ENCODE measurements around the gene PCYT2. TPM values are rescaled to one million over a fixed set of nuclear protein-coding genes. Genes with fewer than 3 reads are reported as not detected.

Gene PCYT2
- total RNA-seq, 1 experiment from 2014 or later, result 59.9 TPM

DNA sequence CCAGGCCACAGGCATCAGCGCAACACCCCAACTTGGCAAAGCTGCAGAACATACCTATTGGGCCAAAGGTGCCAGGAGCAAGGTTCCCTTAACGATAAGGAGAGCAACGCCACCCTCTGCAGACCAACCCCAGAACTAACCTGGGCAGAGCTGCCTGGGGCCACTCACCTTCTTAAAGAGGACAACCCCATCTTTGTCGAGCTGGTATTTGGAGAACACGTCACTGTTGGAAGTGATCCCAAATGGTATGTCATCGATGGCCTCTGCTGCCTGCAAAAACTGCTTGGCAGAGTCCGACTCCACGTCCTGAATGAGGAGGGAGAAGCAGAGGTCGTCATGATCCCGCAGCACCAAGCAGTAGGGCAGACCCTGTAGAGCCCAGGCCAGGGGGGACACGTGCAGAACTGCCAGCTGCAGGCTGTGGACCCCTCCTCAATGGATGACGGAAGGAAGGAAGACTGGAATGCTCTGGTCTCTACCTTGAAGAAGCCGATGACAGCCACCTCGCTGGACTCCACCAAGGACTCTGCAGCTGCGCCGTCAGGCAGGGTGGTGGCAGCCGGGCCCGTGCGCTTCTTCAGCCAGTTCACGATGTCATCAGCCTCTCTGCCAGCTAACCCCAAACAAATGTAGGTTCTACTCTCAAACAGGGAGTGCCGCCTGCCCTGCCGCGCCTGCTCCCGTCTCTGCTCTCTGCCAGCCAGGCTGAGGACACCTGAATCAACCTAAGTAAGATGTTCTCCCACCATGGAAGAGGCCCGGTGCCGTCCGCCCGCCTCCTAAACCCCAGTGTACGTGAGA is 56.0 kb downstream of the PCYT2 start:
- in situ Hi-C loops (cut with HindIII; ENCODE audit: low pct_unique_long_range_greater_than_20kb, low sequenced_read_pairs), result no loop called here

DNA sequence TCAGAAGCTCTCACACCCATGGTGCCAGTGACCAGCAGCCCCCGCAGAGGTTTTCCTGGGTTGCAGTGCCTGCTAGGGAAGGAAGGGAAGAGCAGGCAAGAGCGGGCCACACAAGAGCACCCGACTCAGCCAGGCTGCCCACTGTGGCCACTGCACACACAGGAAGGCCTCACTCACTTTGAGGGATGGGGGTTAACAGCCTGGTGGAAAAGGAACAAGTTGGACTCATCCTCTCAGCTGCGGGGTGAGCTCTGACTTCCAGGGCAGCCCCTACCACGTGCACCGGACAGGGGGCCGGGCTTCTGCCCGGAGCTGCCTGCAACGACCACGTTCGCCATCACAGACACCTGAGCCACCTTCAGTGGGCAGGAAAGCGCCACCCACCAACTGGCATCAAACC is 59.0 kb downstream of the PCYT2 start:
- in situ Hi-C loops (cut with HindIII; ENCODE audit: low pct_unique_long_range_greater_than_20kb, low sequenced_read_pairs), result no loop called here
- DNase-seq (ENCODE audit: low read depth), result no peak

More for the DNA sequence above, 56.0 kb downstream of the PCYT2 start:
- DNase-seq (ENCODE audit: low read depth), result no peak

DNA sequence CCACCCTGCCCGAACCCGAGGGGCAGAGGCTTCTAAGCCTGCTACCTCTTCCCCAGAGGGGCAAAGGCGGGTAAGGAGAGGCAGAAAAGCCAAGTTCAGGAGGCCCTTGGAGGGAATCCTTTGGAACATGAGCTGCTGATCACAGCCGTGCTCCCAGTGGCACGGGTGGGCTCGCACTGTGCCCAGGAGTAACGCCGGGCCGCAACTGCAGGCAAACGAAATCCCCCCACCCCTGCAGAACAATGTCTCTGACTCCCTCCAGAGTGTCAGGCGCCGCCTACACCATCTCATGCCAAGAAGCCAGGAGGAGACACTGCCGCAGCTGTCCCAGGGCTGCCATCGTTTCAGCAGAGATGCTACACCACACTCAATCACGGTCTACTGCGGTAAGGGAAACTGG is 59.8 kb downstream of the PCYT2 start:
- in situ Hi-C loops (cut with HindIII; ENCODE audit: low pct_unique_long_range_greater_than_20kb, low sequenced_read_pairs), result no loop called here
- no peak for DNase-seq (ENCODE audit: low read depth)

Other genes with a start within 250 kb of the PCYT2 start
- 76.2 and 103 TPM in 2 replicates for gene OXLD1, start 244.8 kb downstream of the PCYT2 start, total RNA-seq (2014; rRNA removed; shearing (Covaris generic); ENCODE audit: low replicate concordance)
- gene CCDC137, start 244.7 kb downstream of the PCYT2 start, total RNA-seq (2014; rRNA removed; shearing (Covaris generic); ENCODE audit: low replicate concordance), result 33.8 and 39.2 TPM in 2 replicates
- gene ARL16, start 227.6 kb downstream of the PCYT2 start, total RNA-seq (2014; rRNA removed; shearing (Covaris generic); ENCODE audit: low replicate concordance), result 75.3 and 89.9 TPM in 2 replicates
- 87.1 and 96.6 TPM in 2 replicates for gene HGS, start 227.4 kb downstream of the PCYT2 start, total RNA-seq (2014; rRNA removed; shearing (Covaris generic); ENCODE audit: low replicate concordance)
- 185 and 238 TPM in 2 replicates for gene MRPL12, start 208.0 kb downstream of the PCYT2 start, total RNA-seq (2014; rRNA removed; shearing (Covaris generic); ENCODE audit: low replicate concordance)
- 93.2 and 105 TPM in 2 replicates for gene SLC25A10, start 199.1 kb downstream of the PCYT2 start, total RNA-seq (2014; rRNA removed; shearing (Covaris generic); ENCODE audit: low replicate concordance)
- not detected in 2 replicates for gene GCGR, start 107.2 kb downstream of the PCYT2 start, total RNA-seq (2014; rRNA removed; shearing (Covaris generic); ENCODE audit: low replicate concordance)
- gene MCRIP1, start 78.1 kb downstream of the PCYT2 start, total RNA-seq (2014; rRNA removed; shearing (Covaris generic); ENCODE audit: low replicate concordance), result 24.7 and 30.9 TPM in 2 replicates
- not detected in 2 replicates for gene PPP1R27, start 76.3 kb downstream of the PCYT2 start, total RNA-seq (2014; rRNA removed; shearing (Covaris generic); ENCODE audit: low replicate concordance)
- 653 and 796 TPM in 2 replicates for gene P4HB, start 50.9 kb downstream of the PCYT2 start, total RNA-seq (2014; rRNA removed; shearing (Covaris generic); ENCODE audit: low replicate concordance)
- 117 and 146 TPM in 2 replicates for gene ARHGDIA, start 40.1 kb downstream of the PCYT2 start, total RNA-seq (2014; rRNA removed; shearing (Covaris generic); ENCODE audit: low replicate concordance)
- gene ALYREF, start 19.8 kb downstream of the PCYT2 start, total RNA-seq (2014; rRNA removed; shearing (Covaris generic); ENCODE audit: low replicate concordance), result 279 and 312 TPM in 2 replicates
- gene ANAPC11, start 19.7 kb downstream of the PCYT2 start, total RNA-seq (2014; rRNA removed; shearing (Covaris generic); ENCODE audit: low replicate concordance), result 220 and 309 TPM in 2 replicates
- gene NPB, start 9.2 kb downstream of the PCYT2 start, total RNA-seq (2014; rRNA removed; shearing (Covaris generic); ENCODE audit: low replicate concordance), result 0.07 and 5.4 TPM in 2 replicates
- gene SIRT7, start 6.8 kb upstream of the PCYT2 start, total RNA-seq (2014; rRNA removed; shearing (Covaris generic); ENCODE audit: low replicate concordance), result 46.1 and 67.8 TPM in 2 replicates
- gene MAFG, start 16.3 kb upstream of the PCYT2 start, total RNA-seq (2014; rRNA removed; shearing (Covaris generic); ENCODE audit: low replicate concordance), result 45.2 and 67.3 TPM in 2 replicates
- 272 and 283 TPM in 2 replicates for gene PYCR1, start 25.9 kb upstream of the PCYT2 start, total RNA-seq (2014; rRNA removed; shearing (Covaris generic); ENCODE audit: low replicate concordance)
- not detected in 2 replicates for gene MYADML2, start 35.8 kb upstream of the PCYT2 start, total RNA-seq (2014; rRNA removed; shearing (Covaris generic); ENCODE audit: low replicate concordance)
- not detected in 2 replicates for gene NOTUM, start 49.8 kb upstream of the PCYT2 start, total RNA-seq (2014; rRNA removed; shearing (Covaris generic); ENCODE audit: low replicate concordance)
- gene ASPSCR1, start 66.2 kb upstream of the PCYT2 start, total RNA-seq (2014; rRNA removed; shearing (Covaris generic); ENCODE audit: low replicate concordance), result 48.7 and 62.8 TPM in 2 replicates
- gene CENPX, start 111.5 kb upstream of the PCYT2 start, total RNA-seq (2014; rRNA removed; shearing (Covaris generic); ENCODE audit: low replicate concordance), result 157 and 162 TPM in 2 replicates
- 40.3 and 51.4 TPM in 2 replicates for gene LRRC45, start 111.9 kb upstream of the PCYT2 start, total RNA-seq (2014; rRNA removed; shearing (Covaris generic); ENCODE audit: low replicate concordance)
- 22.1 and 40.0 TPM in 2 replicates for gene RAC3, start 120.3 kb upstream of the PCYT2 start, total RNA-seq (2014; rRNA removed; shearing (Covaris generic); ENCODE audit: low replicate concordance)
- gene DCXR, start 126.3 kb upstream of the PCYT2 start, total RNA-seq (2014; rRNA removed; shearing (Covaris generic); ENCODE audit: low replicate concordance), result 56.6 and 98.4 TPM in 2 replicates
- gene RFNG, start 140.4 kb upstream of the PCYT2 start, total RNA-seq (2014; rRNA removed; shearing (Covaris generic); ENCODE audit: low replicate concordance), result 62.4 and 68.5 TPM in 2 replicates
- 154 and 160 TPM in 2 replicates for gene GPS1, start 140.5 kb upstream of the PCYT2 start, total RNA-seq (2014; rRNA removed; shearing (Covaris generic); ENCODE audit: low replicate concordance)
- gene DUS1L, start 154.4 kb upstream of the PCYT2 start, total RNA-seq (2014; rRNA removed; shearing (Covaris generic); ENCODE audit: low replicate concordance), result 126 and 135 TPM in 2 replicates
- 58.4 and 64.6 TPM in 2 replicates for gene FASN, start 186.8 kb upstream of the PCYT2 start, total RNA-seq (2014; rRNA removed; shearing (Covaris generic); ENCODE audit: low replicate concordance)

All from Caki2 (cell line).